ENCODE measurements around the gene RALY. TPM values are rescaled to one million over a fixed set of nuclear protein-coding genes. Genes with fewer than 3 reads are reported as not detected.

Gene RALY
- total RNA-seq, 3 donors from 2014 or later, result 152 to 229 (median 215) TPM

GRCh38 chr20:34079818-34080217, 86.1 kb downstream of the RALY start:
- DNase-seq, result no peak
- TF ChIP-seq CTCF (IDR thresholded peaks at IDR 0.05), result no peak
- no peak for ATAC-seq
- no peak overlapping the region for H3K4me3 ChIP-seq
- H3K36me3 ChIP-seq (ENCODE audit: low read depth), result no peaks in the 10 kb centered on the region
- H3K4me1 ChIP-seq (ENCODE audit: low read depth), result no peaks in the 10 kb centered on the region
- H3K9me3 ChIP-seq, result no peaks in the 10 kb centered on the region
- intact Hi-C loops (cut with DNase I, micrococcal nuclease), result loop anchor here in 1 of 2 donors (10.0 kb wide), 1 partner anchor 215 kb away; no protein-coding TSS in a partner anchor

- DNase-seq (no peak), ATAC-seq (no peak)
- intact Hi-C loops (cut with DNase I, micrococcal nuclease), result no loop called here
- Histone ChIP-seq H3K4me3 (no peak overlapping the region), H3K36me3 (ENCODE audit: low read depth) (no peaks in the 10 kb centered on the region), H3K4me1 (ENCODE audit: low read depth) (no peaks in the 10 kb centered on the region), H3K9me3 (no peaks in the 10 kb centered on the region)
- no peak for TF ChIP-seq CTCF (IDR thresholded peaks at IDR 0.05)
Measured at GRCh38 chr20:34082232-34082887, 88.6 kb downstream of the RALY start.

DNA sequence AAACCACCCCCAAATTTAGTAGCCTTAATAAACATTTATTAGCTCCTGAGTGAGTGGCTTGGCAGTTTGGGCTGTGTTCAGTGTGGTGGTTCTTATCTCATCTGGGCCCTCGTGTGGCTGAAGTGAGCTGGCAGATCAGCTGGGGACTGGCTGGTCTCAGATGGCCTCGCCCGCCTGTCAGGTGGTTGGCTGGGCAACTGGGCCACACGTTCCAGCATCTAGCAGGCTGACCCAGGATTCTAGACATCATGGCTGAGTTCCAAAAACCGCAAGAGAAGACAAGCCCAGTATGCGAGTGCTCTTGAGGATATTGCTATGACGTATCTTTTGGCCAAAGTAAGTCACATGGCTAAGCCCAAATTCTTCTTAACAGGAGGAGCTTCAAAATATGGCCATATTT, 89.4 kb downstream of the RALY start:
- no peaks in the 10 kb centered on the region for H3K36me3 ChIP-seq (ENCODE audit: low read depth)
- H3K4me3 ChIP-seq, result no peak overlapping the region
- TF ChIP-seq CTCF (IDR thresholded peaks at IDR 0.05), result no peak
- no peaks in the 10 kb centered on the region for H3K9me3 ChIP-seq
- ATAC-seq (peak; percentile 65), DNase-seq (peak; percentile 26 to 72 (median 47))
- intact Hi-C loops (cut with DNase I, micrococcal nuclease), result no loop called here
- no peaks in the 10 kb centered on the region for H3K4me1 ChIP-seq (ENCODE audit: low read depth)

DNA sequence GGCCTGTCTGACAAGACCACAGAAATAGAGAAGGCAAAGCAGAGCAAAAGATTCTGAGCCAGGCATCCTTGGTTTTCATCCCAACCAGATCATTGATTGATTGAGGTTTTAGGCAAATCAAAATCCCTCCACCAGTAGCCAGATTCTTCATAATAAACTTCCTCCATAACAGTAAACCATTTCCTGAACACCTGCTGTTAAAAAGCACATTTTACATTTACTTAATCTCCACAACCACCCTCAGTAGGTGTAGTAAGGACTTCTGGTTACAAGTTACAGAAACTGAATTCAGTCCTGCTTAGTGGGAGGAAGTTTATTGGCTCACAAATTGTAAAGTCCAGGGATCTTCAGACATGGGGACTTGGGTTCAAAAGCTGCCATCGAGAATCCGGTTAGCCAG, 90.1 kb downstream of the RALY start:
- intact Hi-C loops (cut with DNase I, micrococcal nuclease), result no loop called here
- DNase-seq, result no peak
- peaks cover 6% of the 10 kb centered on the region for H3K36me3 ChIP-seq (ENCODE audit: low read depth)
- H3K4me1 ChIP-seq (ENCODE audit: low read depth), result no peaks in the 10 kb centered on the region
- no peak for TF ChIP-seq CTCF (IDR thresholded peaks at IDR 0.05)
- H3K9me3 ChIP-seq, result no peaks in the 10 kb centered on the region
- no peak for ATAC-seq
- no peak overlapping the region for H3K4me3 ChIP-seq

DNA sequence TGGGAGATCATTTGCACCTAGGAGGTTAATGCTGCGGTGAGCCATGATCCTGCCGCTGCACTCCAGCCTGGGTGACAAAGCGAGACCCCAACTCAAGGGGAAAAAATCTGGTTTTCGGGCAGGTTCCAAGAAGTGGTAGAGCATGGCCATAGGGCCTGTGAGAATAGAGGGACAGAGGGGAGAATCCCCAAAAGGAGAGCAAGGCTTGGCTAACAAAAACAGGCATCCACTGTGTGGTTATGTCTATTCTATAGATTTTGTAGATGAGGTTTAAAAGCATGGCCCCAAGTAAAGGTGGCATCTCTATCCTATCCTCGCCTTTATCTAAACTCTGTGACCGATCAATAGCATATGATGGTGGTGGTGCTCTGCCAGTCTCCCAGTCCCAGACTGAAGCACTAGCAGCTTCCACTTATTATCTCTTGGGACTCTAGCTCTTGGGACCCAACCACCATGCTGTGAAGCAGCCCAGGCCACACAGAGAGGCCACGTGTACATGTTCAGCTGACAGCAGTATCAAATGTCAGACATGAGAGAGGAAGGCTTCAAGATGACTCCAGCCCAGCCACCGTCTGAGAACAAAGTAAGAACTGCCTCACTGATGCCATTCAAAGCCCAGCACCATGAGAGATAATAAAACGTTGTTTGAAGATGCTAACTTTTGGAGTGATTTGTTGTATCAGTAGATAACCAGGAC, 90.7 kb downstream of the RALY start:
- intact Hi-C loops (cut with DNase I, micrococcal nuclease), result no loop called here
- Histone ChIP-seq H3K36me3 (ENCODE audit: low read depth) (peaks cover 6% of the 10 kb centered on the region), H3K4me1 (ENCODE audit: low read depth) (no peaks in the 10 kb centered on the region), H3K9me3 (no peaks in the 10 kb centered on the region), H3K4me3 (no peak overlapping the region)
- no peak for ATAC-seq
- DNase-seq, result no peak
- no peak for TF ChIP-seq CTCF (IDR thresholded peaks at IDR 0.05)
